Adrenal gland (tissue), 12 donors: ENCODE data around the gene CRYBG3. TPM values are rescaled to one million over a fixed set of nuclear protein-coding genes. Genes with fewer than 3 reads are reported as not detected.

Experiments used
- DNase-seq, 7 donors: peaks; one replicate each; pipeline ENCODE4 v3.0.0-alpha.2; 2019 to 2020
- H3K27ac ChIP-seq, 5 donors: fragments of 200-600 bp; sonication (generic) in 4 of 5; 1 replicate in 3 of 5; 2 replicates in 2 of 5; pipeline versions ENCODE4 v1.5.1 to v1.8.0; 2016 to 2020; ENCODE audit warnings: mild to moderate bottlenecking in 1 of 5
- H3K27me3 ChIP-seq: fragments of 200-600 bp; 2 replicates; pipeline ENCODE4 v1.8.0; 2021
- H3K36me3 ChIP-seq, 2 donors: fragments of 200-600 bp; replicated peaks in 1 of 2; 1 replicate in 1 of 2; 2 replicates in 1 of 2; pipeline versions ENCODE4 v1.5.1 to v1.8.0; 2018 to 2022
- H3K4me1 ChIP-seq, 2 donors: fragments of 200-600 bp; replicated peaks in 1 of 2; 1 replicate in 1 of 2; 2 replicates in 1 of 2; pipeline versions ENCODE4 v1.5.1 to v1.8.0; 2018 to 2021
- H3K4me3 ChIP-seq, 4 donors: fragments of 200-600 bp; sonication (generic) in 3 of 4; one replicate each; pipeline ENCODE4 v1.5.1; 2016 to 2018
- H3K9me3 ChIP-seq, 3 donors: fragments of 200-600 bp; sonication (generic) in 1 of 3; replicated peaks in 1 of 3; 1 replicate in 2 of 3; 2 replicates in 1 of 3; pipeline versions ENCODE4 v1.5.1 to v1.8.0; 2016 to 2021
- POLR2A ChIP-seq, 2 donors: fragments of 450-650 bp; IDR thresholded peaks; one replicate each; pipeline ENCODE4 v1.6.1; 2017; ENCODE audit warnings: antibody characterized with exemption in 2 of 2, mild to moderate bottlenecking in 2 of 2, moderate library complexity in 1 of 2
- WGBS, 4 donors: extraction: QIAGEN DNeasy Blood & Tissue Kit in 2 of 4; methylation state at CpG; one replicate each; pipeline versions ENCODE4 v1.1.5 to v1.1.7; 2013 to 2017; 5-methylcytosine and 5-hydroxymethylcytosine counted together
- intact Hi-C, 2 donors: fragments of 100-400 bp; cut with DNase I; formaldehyde crosslinking; loops; one replicate each; pipeline versions ENCODE4 v1.14.1 to v1.15.0; 2022 to 2023
- polyA plus RNA-seq, 3 donors: library from polyadenylated mRNA; stranded (reverse); fragments of 200-250 nt in 2 of 3; fragments of 350-450 nt in 1 of 3; fragmentation: Illumina TruSeq in 1 of 3; extraction: RNeasy Lipid Tissue Mini Kit (QIAGEN cat#74804) in 1 of 3; gene quantifications; one replicate each; pipeline ENCODE4 v1.2.3, GENCODE V29; 2013 to 2014
- total RNA-seq, 9 donors: library from RNA; depleted of rRNA in 4 of 9; stranded (reverse); fragments of >200 nt in 4 of 9; fragments of 120-200 nt in 1 of 9; fragmentation: NEBNext Ultra II Directional in 1 of 9; extraction: Animal tissue kit (Norgen Biotek cat#: 25700) in 1 of 9; gene quantifications; one replicate each; pipeline versions ENCODE4 v1.1.0 to v1.2.4, GENCODE V29; 2013 to 2023
- TF ChIP-seq, protein P1 (sequence below), 6 experiments: fragments of 450-650 bp in 4 of 6; fragments of 200-600 bp in 2 of 6; sonication (generic) in 1 of 6; IDR thresholded peaks; 1 replicate in 5 of 6; 2 replicates in 1 of 6; pipeline versions ENCODE4 v1.5.1 to v1.8.0; 2016 to 2021; ENCODE audit warnings: antibody characterized with exemption in 6 of 6, mild to moderate bottlenecking in 2 of 6, moderate library complexity in 1 of 6
- donor health status: healthy with polysubstance abuse.
- donor health status: Bipolar disorder and iron deficiency.
- donor health status: DM: yes; HTN: yes; CAD: no.
- donor health status: DM: no; HTN: no; CAD: no.
- donor health status: DM: no; HTN: no; CAD: no.
- donor health status: DM: yes; HTN: yes; CAD: no.

Gene CRYBG3
- total and polyA plus RNA-seq, 12 donors: 2.7 to 25.0 (median 12.5) TPM

DNA sequence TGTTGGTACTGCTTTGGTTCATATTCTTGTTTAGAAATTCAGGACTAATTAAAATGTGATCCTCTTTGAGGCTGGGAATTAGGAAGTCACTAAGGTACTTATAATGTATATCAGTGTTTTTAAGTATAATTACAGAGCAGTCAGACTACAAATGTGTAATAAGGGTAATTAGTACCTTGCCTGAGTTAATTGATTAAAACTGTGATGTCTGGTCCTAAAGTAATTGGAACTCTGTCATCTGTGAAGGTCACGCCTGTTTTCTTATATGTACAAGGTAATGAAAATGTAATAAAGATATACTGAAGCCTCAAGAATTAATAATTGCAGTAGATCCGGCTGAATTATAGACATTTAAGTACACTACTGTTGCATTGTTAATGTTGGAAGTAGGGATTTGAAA is 117.6 kb downstream of the CRYBG3 start:
- H3K4me3 ChIP-seq: no peak overlapping the region
- TF ChIP-seq, protein P1, sequence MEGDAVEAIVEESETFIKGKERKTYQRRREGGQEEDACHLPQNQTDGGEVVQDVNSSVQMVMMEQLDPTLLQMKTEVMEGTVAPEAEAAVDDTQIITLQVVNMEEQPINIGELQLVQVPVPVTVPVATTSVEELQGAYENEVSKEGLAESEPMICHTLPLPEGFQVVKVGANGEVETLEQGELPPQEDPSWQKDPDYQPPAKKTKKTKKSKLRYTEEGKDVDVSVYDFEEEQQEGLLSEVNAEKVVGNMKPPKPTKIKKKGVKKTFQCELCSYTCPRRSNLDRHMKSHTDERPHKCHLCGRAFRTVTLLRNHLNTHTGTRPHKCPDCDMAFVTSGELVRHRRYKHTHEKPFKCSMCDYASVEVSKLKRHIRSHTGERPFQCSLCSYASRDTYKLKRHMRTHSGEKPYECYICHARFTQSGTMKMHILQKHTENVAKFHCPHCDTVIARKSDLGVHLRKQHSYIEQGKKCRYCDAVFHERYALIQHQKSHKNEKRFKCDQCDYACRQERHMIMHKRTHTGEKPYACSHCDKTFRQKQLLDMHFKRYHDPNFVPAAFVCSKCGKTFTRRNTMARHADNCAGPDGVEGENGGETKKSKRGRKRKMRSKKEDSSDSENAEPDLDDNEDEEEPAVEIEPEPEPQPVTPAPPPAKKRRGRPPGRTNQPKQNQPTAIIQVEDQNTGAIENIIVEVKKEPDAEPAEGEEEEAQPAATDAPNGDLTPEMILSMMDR (IDR thresholded peaks at IDR 0.05): no peak
- TF ChIP-seq POLR2A (IDR thresholded peaks at IDR 0.05): no peak
- no peaks in the 10 kb centered on the region for H3K27me3 ChIP-seq
- H3K27ac ChIP-seq: no peak overlapping the region
- H3K4me1 ChIP-seq: no peaks in the 10 kb centered on the region
- DNase-seq: no peak
- no peaks in the 10 kb centered on the region for H3K9me3 ChIP-seq
- intact Hi-C loops: no loop called here
- WGBS, 4 donors: 91 to 96% (median 95%) methylated on average over 2 of the region's 2 CpGs
- H3K36me3 ChIP-seq: peaks cover 0 to 48% of the 10 kb centered on the region in 2 donors

DNA sequence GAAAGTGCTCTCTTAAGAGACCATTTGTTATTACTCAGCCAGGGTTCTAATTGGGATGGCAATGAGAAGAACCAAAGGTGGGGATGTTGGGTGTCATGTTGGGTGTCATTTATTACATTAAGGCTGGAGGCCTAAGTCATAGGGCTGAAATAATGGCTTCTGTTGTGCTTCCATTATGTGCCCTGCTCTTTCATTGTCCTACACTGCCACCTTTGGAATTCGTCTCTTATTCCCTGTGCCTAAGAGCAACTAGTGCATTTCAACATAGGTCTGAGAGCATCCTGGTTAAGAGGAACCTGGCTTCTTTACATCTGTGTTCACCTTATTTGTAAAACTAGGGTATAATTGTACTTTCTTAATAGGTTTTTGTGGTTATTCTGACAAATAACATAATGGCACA is 118.2 kb downstream of the CRYBG3 start:
- Histone ChIP-seq H3K4me3 (no peak overlapping the region), H3K27ac (no peak overlapping the region), H3K9me3 (no peaks in the 10 kb centered on the region), H3K27me3 (no peaks in the 10 kb centered on the region), H3K4me1 (no peaks in the 10 kb centered on the region), H3K36me3 (peaks cover 0 to 54% of the 10 kb centered on the region in 2 donors)
- 74 to 100% (median 83%) methylated on average over 1 of the region's 1 CpG for WGBS, 4 donors
- no peak for DNase-seq
- intact Hi-C loops: no loop called here
- no peak for TF ChIP-seq POLR2A (IDR thresholded peaks at IDR 0.05)
- TF ChIP-seq, protein P1 (IDR thresholded peaks at IDR 0.05): no peak

DNA sequence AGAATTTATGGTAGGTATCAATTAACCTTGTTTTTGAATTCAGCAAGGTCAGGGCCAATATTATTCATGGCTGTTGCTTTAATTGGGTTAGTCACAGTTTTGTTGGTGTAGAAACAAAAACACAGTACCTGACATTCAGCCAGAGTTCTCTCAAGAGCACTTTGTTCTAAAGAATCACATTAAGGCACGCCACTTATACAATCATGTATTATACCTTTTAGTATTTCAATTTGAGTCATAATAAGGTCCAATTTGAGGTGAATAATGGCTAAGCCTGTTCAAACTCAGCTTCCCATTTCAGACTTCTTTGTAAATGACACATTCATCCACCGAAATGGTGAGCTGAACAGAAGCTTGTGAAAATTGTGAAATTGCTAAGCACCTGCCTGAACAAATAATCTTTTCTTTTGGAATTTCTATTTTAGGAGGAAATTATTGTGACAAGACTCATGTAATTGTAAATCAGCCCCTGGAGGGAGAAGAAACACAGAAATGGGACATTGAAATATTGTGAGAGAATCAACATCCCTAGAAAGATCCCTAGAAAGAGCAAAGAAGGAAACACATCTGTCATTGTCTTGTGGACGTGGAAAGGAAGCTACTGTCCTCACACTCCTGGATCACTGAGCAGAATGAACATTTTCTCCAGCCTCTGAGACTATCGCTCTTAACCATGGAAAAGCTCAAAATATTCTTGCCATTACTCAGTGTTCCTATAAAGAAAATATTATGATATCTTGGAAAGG is 121.2 kb downstream of the CRYBG3 start:
- no peaks in the 10 kb centered on the region for H3K4me1 ChIP-seq
- WGBS, 4 donors: 77 to 85% (median 81%) methylated on average over 4 of the region's 4 CpGs

DNA sequence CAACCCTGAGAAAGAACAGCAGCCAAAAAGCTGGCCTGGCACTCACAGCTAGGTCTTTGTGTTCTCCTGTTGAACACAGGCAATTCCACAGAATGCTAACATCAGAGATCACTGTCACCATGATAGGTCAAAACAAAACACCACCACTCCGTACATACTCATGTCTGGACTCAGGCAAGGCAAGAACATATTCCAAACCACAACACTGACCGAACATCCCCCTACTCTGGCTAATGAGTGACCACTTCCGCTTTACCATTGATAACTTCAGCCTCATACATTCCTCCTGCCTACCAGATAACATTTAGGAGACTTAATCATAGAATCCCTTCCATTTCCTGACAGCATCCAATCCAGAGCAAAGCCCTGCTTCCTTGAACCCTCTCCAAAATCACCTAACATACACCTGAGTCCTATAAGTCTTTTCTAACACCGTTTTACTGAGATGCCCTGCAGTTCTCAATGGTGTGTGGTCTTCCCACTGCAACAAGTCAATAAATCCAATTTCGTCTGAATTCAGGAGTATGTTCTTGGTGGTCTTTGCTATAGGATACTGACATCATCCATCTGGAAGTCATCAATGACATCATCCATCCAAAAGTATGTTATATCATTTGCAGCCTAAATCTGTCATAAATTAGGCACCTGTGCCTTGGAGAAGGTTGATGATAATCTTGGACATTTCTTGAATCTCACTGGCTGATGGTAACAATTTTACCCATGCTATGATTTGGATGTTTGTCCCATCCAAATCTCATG is 126.7 kb downstream of the CRYBG3 start:
- Histone ChIP-seq H3K4me1 (peaks cover 0 to 11% of the 10 kb centered on the region in 2 donors), H3K4me3 (no peak overlapping the region), H3K36me3 (peaks cover 0 to 61% of the 10 kb centered on the region in 2 donors), H3K9me3 (no peaks in the 10 kb centered on the region), H3K27me3 (no peaks in the 10 kb centered on the region), H3K27ac (no peak overlapping the region)
- WGBS, 4 donors: 86 to 95% (median 93%) methylated on average over 5 of the region's 5 CpGs
- no peak for TF ChIP-seq POLR2A (IDR thresholded peaks at IDR 0.05)
- TF ChIP-seq, protein P1 (IDR thresholded peaks at IDR 0.05): no peak
- DNase-seq: no peak
- intact Hi-C loops: no loop called here

More for the DNA sequence above, 121.2 kb downstream of the CRYBG3 start:
- H3K36me3 ChIP-seq: peaks cover 0 to 55% of the 10 kb centered on the region in 2 donors
- no peak overlapping the region for H3K4me3 ChIP-seq
- no peak for DNase-seq
- intact Hi-C loops: no loop called here
- H3K9me3 ChIP-seq: no peaks in the 10 kb centered on the region
- H3K27ac ChIP-seq: no peak overlapping the region
- no peaks in the 10 kb centered on the region for H3K27me3 ChIP-seq
- TF ChIP-seq POLR2A (IDR thresholded peaks at IDR 0.05): no peak
- TF ChIP-seq, protein P1 (IDR thresholded peaks at IDR 0.05): no peak
